OCI-LY1 (cell line): ENCODE results near the gene PLXNA2.

Experiments used
- H2AFZ ChIP-seq: fragments of 200-600 bp; sonication (generic), shearing (Covaris generic); 2 replicates; pipeline ENCODE4 v1.6.0; 2014; ENCODE audit warnings: antibody characterized with exemption, mild to moderate bottlenecking, low read length
- H3F3A ChIP-seq: fragments of 200-600 bp; sonication (generic), shearing (Covaris generic); 2 replicates; pipeline ENCODE4 v1.6.0; 2014; ENCODE audit warnings: mild to moderate bottlenecking, antibody characterized with exemption, low read length, moderate library complexity; ENCODE audit not compliant: insufficient read depth
- H3K27ac ChIP-seq: fragments of 200-600 bp; sonication (generic); 2 replicates; pipeline ENCODE4 v1.5.1; 2014; ENCODE audit warnings: low read length, mixed run types, mild to moderate bottlenecking, low read depth; ENCODE audit not compliant: poor library complexity, severe bottlenecking
- H3K27me3 ChIP-seq: fragments of 200-600 bp; sonication (generic); 2 replicates; pipeline ENCODE4 v1.6.0; 2014; ENCODE audit warnings: antibody characterized with exemption, mild to moderate bottlenecking, low read length, moderate library complexity; ENCODE audit not compliant: insufficient read depth
- H3K36me3 ChIP-seq: fragments of 200-600 bp; sonication (generic); 2 replicates; pipeline ENCODE4 v1.6.1; 2014; ENCODE audit warnings: mild to moderate bottlenecking, antibody characterized with exemption, low read length, moderate library complexity, mixed read lengths; ENCODE audit not compliant: insufficient read depth
- H3K4me1 ChIP-seq: fragments of 200-600 bp; sonication (generic); 2 replicates; pipeline ENCODE4 v1.5.1; 2014; ENCODE audit warnings: mild to moderate bottlenecking, low read length, moderate library complexity; ENCODE audit not compliant: insufficient read depth, severe bottlenecking
- H3K4me2 ChIP-seq: fragments of 200-600 bp; sonication (generic), shearing (Covaris generic); 2 replicates; pipeline ENCODE4 v1.6.1; 2014; ENCODE audit warnings: low read length
- H3K4me3 ChIP-seq: fragments of 200-600 bp; sonication (generic); 2 replicates; pipeline ENCODE4 v1.5.1; 2014; ENCODE audit warnings: low read length, low read depth, mild to moderate bottlenecking, mixed read lengths; ENCODE audit not compliant: poor library complexity, severe bottlenecking
- H3K79me2 ChIP-seq: fragments of 200-600 bp; shearing (Covaris generic); 2 replicates; pipeline ENCODE4 v1.6.1; 2016; ENCODE audit warnings: mixed run types, low read length, mixed read lengths; ENCODE audit not compliant: insufficient read depth
- H3K9ac ChIP-seq: fragments of 200-600 bp; sonication (generic), shearing (Covaris generic); 2 replicates; pipeline ENCODE4 v1.6.1; 2014; ENCODE audit warnings: mild to moderate bottlenecking, low read length, mixed read lengths
- H3K9me2 ChIP-seq: fragments of 200-600 bp; sonication (generic), shearing (Covaris generic); 2 replicates; pipeline ENCODE4 v1.6.1; 2014; ENCODE audit warnings: low read depth, mild to moderate bottlenecking, low read length, mixed read lengths
- H3K9me3 ChIP-seq: fragments of 200-600 bp; shearing (Covaris generic); 2 replicates; pipeline ENCODE4 v1.6.1; 2014; ENCODE audit warnings: low read length, mixed read lengths
- H4K20me1 ChIP-seq: fragments of 200-600 bp; sonication (generic), shearing (Covaris generic); 2 replicates; pipeline ENCODE4 v1.6.0; 2016; ENCODE audit warnings: mild to moderate bottlenecking, low read length; ENCODE audit not compliant: insufficient read depth
- EZH2 ChIP-seq: fragments of 200-600 bp; sonication (generic), shearing (Covaris generic); IDR thresholded peaks from 2 replicates; pipeline ENCODE4 v1.8.0; 2017; ENCODE audit warnings: borderline replicate concordance, mixed run types, mild to moderate bottlenecking, antibody characterized with exemption, low read length, moderate library complexity, mixed read lengths
- TF ChIP-seq, protein P1 (sequence below): fragments of 200-600 bp; sonication (generic), shearing (Covaris generic); IDR thresholded peaks from 2 replicates; pipeline ENCODE4 v1.5.1; 2017; ENCODE audit warnings: mild to moderate bottlenecking, antibody characterized with exemption, low read length, moderate library complexity, mixed read lengths

The PLXNA2 gene

GRCh38 chr1:208061632-208062031 lies 182.6 kb downstream of the PLXNA2 start:
- no peak overlapping the region for H3K4me2 ChIP-seq
- H3K27ac ChIP-seq, result no peak overlapping the region
- no peak overlapping the region for H3K4me3 ChIP-seq
- no peaks in the 10 kb centered on the region for H3K9me3 ChIP-seq
- no peaks in the 10 kb centered on the region for H4K20me1 ChIP-seq
- no peaks in the 10 kb centered on the region for H3K36me3 ChIP-seq
- no peaks in the 10 kb centered on the region for H3K9me2 ChIP-seq
- H3F3A ChIP-seq, result no peaks in the 10 kb centered on the region
- no peak overlapping the region for H2AFZ ChIP-seq
- no peaks in the 10 kb centered on the region for H3K4me1 ChIP-seq
- no peaks in the 10 kb centered on the region; the same call in 1 of the 2 replicates for H3K27me3 ChIP-seq
- H3K9ac ChIP-seq, result no peak overlapping the region
- no peak for TF ChIP-seq EZH2
- TF ChIP-seq, protein P1, sequence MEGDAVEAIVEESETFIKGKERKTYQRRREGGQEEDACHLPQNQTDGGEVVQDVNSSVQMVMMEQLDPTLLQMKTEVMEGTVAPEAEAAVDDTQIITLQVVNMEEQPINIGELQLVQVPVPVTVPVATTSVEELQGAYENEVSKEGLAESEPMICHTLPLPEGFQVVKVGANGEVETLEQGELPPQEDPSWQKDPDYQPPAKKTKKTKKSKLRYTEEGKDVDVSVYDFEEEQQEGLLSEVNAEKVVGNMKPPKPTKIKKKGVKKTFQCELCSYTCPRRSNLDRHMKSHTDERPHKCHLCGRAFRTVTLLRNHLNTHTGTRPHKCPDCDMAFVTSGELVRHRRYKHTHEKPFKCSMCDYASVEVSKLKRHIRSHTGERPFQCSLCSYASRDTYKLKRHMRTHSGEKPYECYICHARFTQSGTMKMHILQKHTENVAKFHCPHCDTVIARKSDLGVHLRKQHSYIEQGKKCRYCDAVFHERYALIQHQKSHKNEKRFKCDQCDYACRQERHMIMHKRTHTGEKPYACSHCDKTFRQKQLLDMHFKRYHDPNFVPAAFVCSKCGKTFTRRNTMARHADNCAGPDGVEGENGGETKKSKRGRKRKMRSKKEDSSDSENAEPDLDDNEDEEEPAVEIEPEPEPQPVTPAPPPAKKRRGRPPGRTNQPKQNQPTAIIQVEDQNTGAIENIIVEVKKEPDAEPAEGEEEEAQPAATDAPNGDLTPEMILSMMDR, result no peak
- H3K79me2 ChIP-seq, result no peaks in the 10 kb centered on the region

DNA sequence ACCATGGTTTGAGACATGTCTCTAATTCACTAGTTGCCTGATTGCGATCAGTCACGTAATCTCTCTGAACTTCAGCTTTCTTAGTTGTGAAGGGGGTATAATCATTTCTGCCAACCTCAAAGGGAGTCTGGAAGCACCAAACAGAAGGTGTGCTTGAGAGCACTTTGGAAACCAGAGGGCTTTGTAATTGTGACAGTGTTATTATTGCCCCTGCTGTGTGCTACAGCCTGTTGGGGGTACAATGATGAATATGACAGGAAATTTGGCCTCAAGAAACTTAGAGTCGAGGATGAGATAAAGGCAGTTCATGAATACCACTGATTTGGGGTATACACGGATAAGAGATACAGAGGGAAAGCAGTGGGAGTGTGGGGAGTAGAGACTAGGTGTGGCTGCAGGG lies 183.1 kb downstream of the PLXNA2 start:
- H3K4me3 ChIP-seq, result no peak overlapping the region
- no peak overlapping the region for H2AFZ ChIP-seq
- H3K9me2 ChIP-seq, result no peaks in the 10 kb centered on the region
- TF ChIP-seq EZH2, result no peak
- TF ChIP-seq, protein P1, result no peak
- H3K9ac ChIP-seq, result no peak overlapping the region
- H3K27me3 ChIP-seq, result no peaks in the 10 kb centered on the region; the same call in 1 of the 2 replicates
- H4K20me1 ChIP-seq, result no peaks in the 10 kb centered on the region
- no peak overlapping the region for H3K4me2 ChIP-seq
- no peaks in the 10 kb centered on the region for H3K36me3 ChIP-seq
- no peaks in the 10 kb centered on the region for H3K4me1 ChIP-seq
- no peaks in the 10 kb centered on the region for H3F3A ChIP-seq
- H3K9me3 ChIP-seq, result no peaks in the 10 kb centered on the region
- no peaks in the 10 kb centered on the region for H3K79me2 ChIP-seq
- no peak overlapping the region for H3K27ac ChIP-seq

- TF ChIP-seq, protein P1, result no peak
- TF ChIP-seq EZH2, result no peak
Observed at GRCh38 chr1:208060215-208060869, 183.8 kb downstream of the PLXNA2 start.

More at GRCh38 chr1:208060215-208060869, 183.8 kb downstream of the PLXNA2 start:
- no peak overlapping the region for H3K27ac ChIP-seq
- H4K20me1 ChIP-seq, result no peaks in the 10 kb centered on the region
- H3K36me3 ChIP-seq, result no peaks in the 10 kb centered on the region
- H3K27me3 ChIP-seq, result no peaks in the 10 kb centered on the region
- no peaks in the 10 kb centered on the region for H3K9me3 ChIP-seq
- H3K4me2 ChIP-seq, result no peak overlapping the region
- no peak overlapping the region for H2AFZ ChIP-seq
- no peak overlapping the region for H3K4me3 ChIP-seq
- H3K9ac ChIP-seq, result no peak overlapping the region
- H3K79me2 ChIP-seq, result no peaks in the 10 kb centered on the region
- H3K4me1 ChIP-seq, result no peaks in the 10 kb centered on the region
- H3F3A ChIP-seq, result no peaks in the 10 kb centered on the region
- no peaks in the 10 kb centered on the region for H3K9me2 ChIP-seq
